HepG2 (cell line): ENCODE measurements around the gene PDHX.

Source experiments
- ZKSCAN8 ChIP-seq: IDR thresholded peaks from 2 replicates; pipeline ENCODE4 v1.6.1; 2016; ENCODE audit warnings: borderline replicate concordance, missing genetic modification reagents, missing compliant biosample characterization
- ZMYM4 ChIP-seq: sonication (generic); formaldehyde crosslinking; IDR thresholded peaks from 2 replicates; pipeline ENCODE4 v1.8.1; 2023; ENCODE audit warnings: mild to moderate bottlenecking, missing genetic modification reagents
- ZNF251 ChIP-seq: sonication (generic); formaldehyde crosslinking; IDR thresholded peaks from 2 replicates; pipeline ENCODE4 v1.9.0; 2021; ENCODE audit warnings: mild to moderate bottlenecking, missing genetic modification reagents
- TF ChIP-seq, protein P1 (sequence below): sonication (generic); formaldehyde crosslinking; IDR thresholded peaks from 2 replicates; pipeline ENCODE4 v1.4.0; 2020; ENCODE audit warnings: low read depth, missing genetic modification reagents

DNA sequence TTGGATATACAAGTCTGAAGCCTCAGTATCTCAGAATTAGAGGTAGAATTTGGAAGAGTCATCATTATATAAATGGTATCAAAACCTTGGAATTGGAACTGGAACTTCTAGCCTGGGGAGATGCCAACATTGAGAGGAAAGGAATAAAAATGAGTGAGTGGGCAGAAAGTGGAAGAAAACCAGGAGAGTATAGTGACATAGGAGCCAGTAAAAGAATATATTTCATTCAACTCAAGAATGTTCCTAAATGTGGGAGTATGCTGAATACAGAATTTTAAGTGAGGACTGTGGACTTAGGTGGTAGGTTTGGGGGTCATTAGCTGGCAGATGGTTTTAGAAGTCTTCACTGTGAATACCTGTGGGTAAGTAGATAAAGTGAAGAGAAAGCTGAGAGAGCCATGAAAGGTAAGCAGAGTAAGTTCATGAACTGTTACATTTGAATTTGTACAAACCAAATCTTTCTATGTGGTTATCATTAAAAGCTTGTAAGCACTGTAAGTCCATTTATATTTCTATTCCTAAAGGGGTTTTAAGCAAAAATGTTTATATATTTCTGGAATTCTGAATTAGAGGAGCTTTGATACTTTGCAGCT, 60.2 kb downstream of the PDHX start:
- no peak for TF ChIP-seq ZNF251 (CRISPR knock-in tag)
- TF ChIP-seq, protein P1, sequence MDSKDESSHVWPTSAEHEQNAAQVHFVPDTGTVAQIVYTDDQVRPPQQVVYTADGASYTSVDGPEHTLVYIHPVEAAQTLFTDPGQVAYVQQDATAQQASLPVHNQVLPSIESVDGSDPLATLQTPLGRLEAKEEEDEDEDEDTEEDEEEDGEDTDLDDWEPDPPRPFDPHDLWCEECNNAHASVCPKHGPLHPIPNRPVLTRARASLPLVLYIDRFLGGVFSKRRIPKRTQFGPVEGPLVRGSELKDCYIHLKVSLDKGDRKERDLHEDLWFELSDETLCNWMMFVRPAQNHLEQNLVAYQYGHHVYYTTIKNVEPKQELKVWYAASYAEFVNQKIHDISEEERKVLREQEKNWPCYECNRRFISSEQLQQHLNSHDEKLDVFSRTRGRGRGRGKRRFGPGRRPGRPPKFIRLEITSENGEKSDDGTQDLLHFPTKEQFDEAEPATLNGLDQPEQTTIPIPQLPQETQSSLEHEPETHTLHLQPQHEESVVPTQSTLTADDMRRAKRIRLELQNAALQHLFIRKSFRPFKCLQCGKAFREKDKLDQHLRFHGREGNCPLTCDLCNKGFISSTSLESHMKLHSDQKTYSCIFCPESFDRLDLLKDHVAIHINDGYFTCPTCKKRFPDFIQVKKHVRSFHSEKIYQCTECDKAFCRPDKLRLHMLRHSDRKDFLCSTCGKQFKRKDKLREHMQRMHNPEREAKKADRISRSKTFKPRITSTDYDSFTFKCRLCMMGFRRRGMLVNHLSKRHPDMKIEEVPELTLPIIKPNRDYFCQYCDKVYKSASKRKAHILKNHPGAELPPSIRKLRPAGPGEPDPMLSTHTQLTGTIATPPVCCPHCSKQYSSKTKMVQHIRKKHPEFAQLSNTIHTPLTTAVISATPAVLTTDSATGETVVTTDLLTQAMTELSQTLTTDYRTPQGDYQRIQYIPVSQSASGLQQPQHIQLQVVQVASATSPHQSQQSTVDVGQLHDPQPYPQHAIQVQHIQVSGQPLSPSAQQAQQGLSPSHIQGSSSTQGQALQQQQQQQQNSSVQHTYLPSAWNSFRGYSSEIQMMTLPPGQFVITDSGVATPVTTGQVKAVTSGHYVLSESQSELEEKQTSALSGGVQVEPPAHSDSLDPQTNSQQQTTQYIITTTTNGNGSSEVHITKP (CRISPR knock-in tag): no peak
- TF ChIP-seq ZMYM4: no peak
- no peak for TF ChIP-seq ZKSCAN8 (CRISPR knock-in tag)
